IPS-NIHi7 (cell line): ENCODE data around the gene VWCE.

Source experiments
- DNase-seq: peaks from one replicate; pipeline ENCODE4 v3.0.0; 2012; ENCODE audit warnings: mixed read lengths; ENCODE audit errors: extremely low spot score

Gene VWCE

GRCh38 chr11:61294717-61295595, at the start of gene VWCE:
Gene VWCE, minus strand, starts transcription at chr11:61295316. Its CDS starts 279 bp downstream, at chr11:61295037.
- DNase-seq, result peak; percentile 87

- DNase-seq, result no peak
Measured at GRCh38 chr11:61343792-61344745, 49.0 kb upstream of the VWCE start.

GRCh38 chr11:61342207-61342803, 47.2 kb upstream of the VWCE start:
- no peak for DNase-seq

GRCh38 chr11:61341706-61342105, 46.6 kb upstream of the VWCE start:
- DNase-seq, result no peak

- DNase-seq, result no peak
Measured at GRCh38 chr11:61340979-61341378, 45.9 kb upstream of the VWCE start.

GRCh38 chr11:61339490-61339878, 44.4 kb upstream of the VWCE start:
- DNase-seq, result no peak

GRCh38 chr11:61338783-61339489, 43.8 kb upstream of the VWCE start:
- DNase-seq, result no peak

GRCh38 chr11:61337706-61338470, 42.8 kb upstream of the VWCE start:
- no peak for DNase-seq

- DNase-seq, result peak; percentile 96
Measured at GRCh38 chr11:61336171-61336935, 41.2 kb upstream of the VWCE start.

GRCh38 chr11:61335355-61335710, 40.2 kb upstream of the VWCE start:
- no peak for DNase-seq

- no peak for DNase-seq
Measured at GRCh38 chr11:61334434-61335354, 39.6 kb upstream of the VWCE start.

GRCh38 chr11:61333550-61334433, 38.7 kb upstream of the VWCE start:
- DNase-seq, result no peak

- DNase-seq, result peak; percentile 99
Measured at GRCh38 chr11:61332797-61333549, 37.9 kb upstream of the VWCE start, which contains the start of the genes DDB1 and TKFC. Gene DDB1, minus strand, starts transcription at chr11:61333105. Its CDS starts 137 bp downstream, at chr11:61332968. Gene TKFC, plus strand, starts transcription at chr11:61333228. Its CDS starts 1,501 bp downstream, at chr11:61334729.

- DNase-seq, result peak; percentile 64
Measured at GRCh38 chr11:61332281-61332796, 37.2 kb upstream of the VWCE start.

- DNase-seq, result no peak
Measured at GRCh38 chr11:61331651-61332050, 36.5 kb upstream of the VWCE start.

GRCh38 chr11:61329871-61330270, 34.8 kb upstream of the VWCE start:
- no peak for DNase-seq

GRCh38 chr11:61328351-61328750, 33.2 kb upstream of the VWCE start:
- DNase-seq, result no peak
